HK-2 (cell line): Measurements from ENCODE around the gene CAPS.
"Not testable (repeated sequence)": the region's sequence is repeated elsewhere in the genome, so short reads cannot be mapped to it uniquely, and the experiment has no call there.

ENCODE experiments used
- DNase-seq: peaks from one replicate; pipeline ENCODE4 v3.0.0-alpha.2; 2018; ENCODE audit not compliant: unreplicated experiment

CAPS gene

GRCh38 chr19:5913739-5914357 lies at the start of gene CAPS:
TSS of gene CAPS (plus strand) at chr19:5914254. CDS start at chr19:5914407, 153 bp downstream.
- peak; percentile 76 for DNase-seq

- DNase-seq, result no peak
Observed at GRCh38 chr19:5864725-5865486, 49.1 kb upstream of the CAPS start.

GRCh38 chr19:5865772-5866171 lies 48.3 kb upstream of the CAPS start:
- no peak for DNase-seq

- DNase-seq, result no peak
Observed at GRCh38 chr19:5867201-5868136, 46.6 kb upstream of the CAPS start.

GRCh38 chr19:5870986-5871394 lies 43.1 kb upstream of the CAPS start:
- DNase-seq, result no peak

- DNase-seq, result no peak
Observed at GRCh38 chr19:5873617-5874199, 40.3 kb upstream of the CAPS start.

GRCh38 chr19:5874496-5874895 lies 39.6 kb upstream of the CAPS start:
- DNase-seq, result not testable (repeated sequence)

GRCh38 chr19:5877427-5877826 lies 36.6 kb upstream of the CAPS start:
- DNase-seq, result no peak

- DNase-seq, result no peak
Observed at GRCh38 chr19:5877882-5878281, 36.2 kb upstream of the CAPS start.

- DNase-seq, result no peak
Observed at GRCh38 chr19:5880196-5880595, 33.9 kb upstream of the CAPS start.

- peak; percentile 86 for DNase-seq
Observed at GRCh38 chr19:5880604-5881078, 33.4 kb upstream of the CAPS start.

GRCh38 chr19:5881543-5882299 lies 32.3 kb upstream of the CAPS start:
- no peak for DNase-seq

- no peak for DNase-seq
Observed at GRCh38 chr19:5882421-5882968, 31.6 kb upstream of the CAPS start.

GRCh38 chr19:5883157-5883873 lies 30.7 kb upstream of the CAPS start:
- not testable (repeated sequence) for DNase-seq

- DNase-seq, result not testable (repeated sequence)
Observed at GRCh38 chr19:5884065-5884811, 29.8 kb upstream of the CAPS start.

GRCh38 chr19:5889288-5889971 lies 24.6 kb upstream of the CAPS start:
- no peak for DNase-seq

- no peak for DNase-seq
Observed at GRCh38 chr19:5890099-5890498, 24.0 kb upstream of the CAPS start.

GRCh38 chr19:5891572-5891937 lies 22.5 kb upstream of the CAPS start:
- DNase-seq, result no peak
